Activated CD4-positive, CD25-positive, alpha-beta regulatory T cell (primary cell): ENCODE measurements around the gene NELL1.

ENCODE experiments used
- DNase-seq, 4 experiments: peaks; one replicate each; lab custom pipeline; 2025; lab: John Stamatoyannopoulos, UW

NELL1 gene

GRCh38 chr11:20874358-20874757 is 205.0 kb downstream of the NELL1 start:
- DNase-seq = no peak

- no peak for DNase-seq
Measured at GRCh38 chr11:20875889-20876288, 206.5 kb downstream of the NELL1 start.

GRCh38 chr11:20876738-20877137 is 207.4 kb downstream of the NELL1 start:
- no peak for DNase-seq

GRCh38 chr11:20880094-20880493 is 210.7 kb downstream of the NELL1 start:
- DNase-seq = no peak

- DNase-seq = no peak
Measured at GRCh38 chr11:20881328-20882079, 212.1 kb downstream of the NELL1 start.

GRCh38 chr11:20887137-20887536 is 217.8 kb downstream of the NELL1 start:
- no peak for DNase-seq

- no peak for DNase-seq
Measured at GRCh38 chr11:20894296-20894695, 224.9 kb downstream of the NELL1 start.

- DNase-seq = no peak
Measured at GRCh38 chr11:20909995-20910726, 240.8 kb downstream of the NELL1 start.

- DNase-seq = no peak
Measured at GRCh38 chr11:20910733-20911132, 241.3 kb downstream of the NELL1 start.

GRCh38 chr11:20912065-20912821 is 242.9 kb downstream of the NELL1 start:
- DNase-seq = no peak

GRCh38 chr11:20912922-20913512 is 243.6 kb downstream of the NELL1 start:
- DNase-seq = no peak

GRCh38 chr11:20917306-20917705 is 247.9 kb downstream of the NELL1 start:
- DNase-seq = no peak

GRCh38 chr11:20926799-20927540 is 257.6 kb downstream of the NELL1 start:
- no peak for DNase-seq

- DNase-seq = no peak
Measured at GRCh38 chr11:20931029-20931428, 261.6 kb downstream of the NELL1 start.

GRCh38 chr11:20933086-20933485 is 263.7 kb downstream of the NELL1 start:
- DNase-seq = no peak

- DNase-seq = no peak
Measured at GRCh38 chr11:20933958-20934357, 264.6 kb downstream of the NELL1 start.

GRCh38 chr11:20934516-20934915 is 265.1 kb downstream of the NELL1 start:
- DNase-seq = no peak

- no peak for DNase-seq
Measured at GRCh38 chr11:20937826-20938225, 268.4 kb downstream of the NELL1 start.

GRCh38 chr11:20949585-20949984 is 280.2 kb downstream of the NELL1 start:
- DNase-seq = no peak

- DNase-seq = no peak
Measured at GRCh38 chr11:20962581-20962980, 293.2 kb downstream of the NELL1 start.

- DNase-seq = no peak
Measured at GRCh38 chr11:20963596-20963995, 294.2 kb downstream of the NELL1 start.

GRCh38 chr11:20964985-20965384 is 295.6 kb downstream of the NELL1 start:
- no peak for DNase-seq
